Stomach smooth muscle (tissue), 2 donors: ENCODE data around the gene CENPVL1.
"Not testable (repeated sequence)": the region's sequence is repeated elsewhere in the genome, so short reads cannot be mapped to it uniquely, and the experiment has no call there.

Experiments
- H3K27ac ChIP-seq: one replicate; pipeline ENCODE4 v1.7.0; 2013; ENCODE audit warnings: mild to moderate bottlenecking, low read length, inconsistent platforms
- H3K27me3 ChIP-seq, 2 donors: one replicate each; pipeline ENCODE4 v1.7.0; 2013; ENCODE audit warnings: low read length in 2 of 2; ENCODE audit not compliant: insufficient read depth in 2 of 2, control insufficient read depth in 1 of 2
- H3K36me3 ChIP-seq, 2 donors: one replicate each; pipeline ENCODE4 v1.7.0; 2013; ENCODE audit warnings: low read length in 2 of 2; ENCODE audit not compliant: control insufficient read depth in 2 of 2, insufficient read depth in 2 of 2
- H3K4me1 ChIP-seq: one replicate; pipeline ENCODE4 v1.7.0; 2013; ENCODE audit warnings: low read length; ENCODE audit not compliant: control insufficient read depth, insufficient read depth
- H3K4me3 ChIP-seq, 2 donors: one replicate each; pipeline ENCODE4 v1.7.0; 2013; ENCODE audit warnings: low read length in 2 of 2
- H3K9ac ChIP-seq, 2 donors: one replicate each; pipeline ENCODE4 v1.7.0; 2013; ENCODE audit warnings: low read length in 2 of 2, mild to moderate bottlenecking in 1 of 2
- H3K9me3 ChIP-seq, 2 donors: one replicate each; pipeline ENCODE4 v1.7.0; 2013; ENCODE audit warnings: low read length in 2 of 2; ENCODE audit not compliant: control insufficient read depth in 2 of 2
- donor health status: healthy.
- donor health status: Pancreatic carcinoma.

Gene CENPVL1

DNA sequence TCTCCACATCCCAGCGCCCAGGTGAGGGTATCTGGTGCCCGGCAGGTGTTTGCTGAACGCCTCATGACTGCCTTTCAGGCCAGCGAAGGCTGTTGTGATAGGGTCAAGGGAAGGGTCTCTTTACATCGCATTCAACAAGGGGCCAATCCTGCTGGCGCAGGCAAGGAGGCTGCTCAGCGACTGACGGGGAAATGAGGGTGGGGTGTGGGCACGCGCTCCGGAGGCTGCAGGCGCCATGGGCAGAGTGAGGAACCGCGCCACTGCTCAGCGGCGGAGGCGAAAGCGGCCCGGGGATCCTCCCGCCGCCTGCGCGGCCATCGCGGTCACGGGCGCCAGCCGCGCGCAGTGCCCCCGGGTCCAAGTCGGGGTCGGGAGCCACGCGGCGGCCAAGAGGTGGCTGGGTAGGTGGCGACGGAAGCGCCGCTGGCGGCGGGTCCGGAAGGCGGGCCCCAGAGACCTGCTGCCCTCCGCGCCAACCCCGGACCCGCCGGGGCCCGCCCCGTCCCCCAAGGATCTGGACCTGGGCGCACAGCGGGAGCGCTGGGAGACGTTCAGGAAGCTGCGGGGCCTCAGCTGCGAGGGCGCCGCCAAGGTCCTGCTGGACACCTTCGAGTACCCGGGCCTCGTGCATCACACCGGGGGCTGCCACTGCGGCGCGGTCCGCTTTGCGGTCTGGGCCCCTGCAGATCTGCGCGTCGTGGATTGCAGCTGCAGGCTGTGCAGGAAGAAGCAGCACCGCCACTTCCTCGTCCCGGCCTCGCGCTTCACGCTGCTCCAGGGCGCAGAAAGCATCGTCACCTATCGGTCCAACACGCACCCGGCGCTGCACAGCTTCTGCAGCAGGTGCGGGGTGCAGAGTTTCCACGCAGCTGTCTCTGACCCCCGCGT, at the start of gene CENPVL1:
CENPVL1 (plus strand) TSS at position 236 of the 888 bp plus-strand sequence; CDS start at position 236, 0 bp downstream.
- H3K4me1 ChIP-seq, H3K4me3 ChIP-seq, H3K27me3 ChIP-seq, H3K27ac ChIP-seq, H3K36me3 ChIP-seq, H3K9ac ChIP-seq, H3K9me3 ChIP-seq: not testable (repeated sequence)

GRCh38 chrX:51665981-51666380, 44.3 kb upstream of the CENPVL1 start:
- Histone ChIP-seq H3K9ac (no peak overlapping the region), H3K4me3 (no peak overlapping the region), H3K27me3 (peaks cover 0 to 6% of the 10 kb centered on the region in 2 donors), H3K36me3 (no peaks in the 10 kb centered on the region), H3K27ac (no peak overlapping the region), H3K9me3 (no peaks in the 10 kb centered on the region), H3K4me1 (no peaks in the 10 kb centered on the region)

DNA sequence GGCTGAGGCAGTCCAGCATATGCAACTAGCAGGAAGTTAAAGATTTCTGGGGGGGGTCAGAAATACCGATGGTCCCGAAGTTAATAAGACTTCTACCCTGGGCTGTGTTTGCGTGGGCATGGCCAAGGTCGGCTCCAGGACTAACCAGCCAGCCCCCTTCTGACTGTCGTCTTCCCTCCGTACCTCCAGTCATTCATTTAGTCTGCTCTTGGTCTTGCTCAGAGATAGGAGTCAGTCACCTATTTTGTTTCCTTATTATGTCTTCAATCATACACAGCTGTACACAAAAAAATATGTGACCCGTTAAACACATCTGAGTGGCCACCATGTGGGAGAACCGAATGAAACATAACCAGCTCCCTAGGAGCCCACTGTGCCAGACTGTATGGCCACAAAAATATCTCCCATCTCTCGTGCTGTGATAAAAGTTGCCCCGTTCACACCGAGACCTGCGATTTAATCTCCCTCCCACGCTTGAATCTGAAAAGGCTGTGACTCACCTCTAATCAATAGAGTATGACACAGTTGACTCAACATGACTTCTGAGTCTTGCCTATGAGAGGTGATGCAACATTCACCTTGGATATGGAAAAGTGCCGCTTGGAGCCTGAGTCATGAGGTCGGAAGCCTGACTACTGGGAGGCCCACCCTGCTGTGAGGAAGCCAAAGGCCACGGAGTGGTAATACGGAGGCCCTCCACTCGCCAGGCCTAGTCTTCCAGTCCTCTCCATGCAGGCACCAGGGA, 30.5 kb upstream of the CENPVL1 start:
- not testable (repeated sequence) for H3K9ac ChIP-seq, H3K9me3 ChIP-seq, H3K36me3 ChIP-seq, H3K27me3 ChIP-seq, H3K4me1 ChIP-seq, H3K27ac ChIP-seq, H3K4me3 ChIP-seq

- not testable (repeated sequence) for H3K4me3 ChIP-seq, H3K27ac ChIP-seq, H3K4me1 ChIP-seq, H3K9me3 ChIP-seq, H3K9ac ChIP-seq, H3K36me3 ChIP-seq, H3K27me3 ChIP-seq
Measured at GRCh38 chrX:51681808-51682719, 28.2 kb upstream of the CENPVL1 start.

DNA sequence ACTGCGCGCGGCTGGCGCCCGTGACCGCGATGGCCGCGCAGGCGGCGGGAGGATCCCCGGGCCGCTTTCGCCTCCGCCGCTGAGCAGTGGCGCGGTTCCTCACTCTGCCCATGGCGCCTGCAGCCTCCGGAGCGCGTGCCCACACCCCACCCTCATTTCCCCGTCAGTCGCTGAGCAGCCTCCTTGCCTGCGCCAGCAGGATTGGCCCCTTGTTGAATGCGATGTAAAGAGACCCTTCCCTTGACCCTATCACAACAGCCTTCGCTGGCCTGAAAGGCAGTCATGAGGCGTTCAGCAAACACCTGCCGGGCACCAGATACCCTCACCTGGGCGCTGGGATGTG, 27.6 kb upstream of the CENPVL1 start, which contains the start of gene CENPVL2:
CENPVL2 (minus strand) TSS at position 112 of the 343 bp plus-strand sequence; CDS start at position 112, 0 bp downstream.
- not testable (repeated sequence) for H3K4me1 ChIP-seq, H3K27me3 ChIP-seq, H3K27ac ChIP-seq, H3K4me3 ChIP-seq, H3K36me3 ChIP-seq, H3K9me3 ChIP-seq, H3K9ac ChIP-seq

GRCh38 chrX:51694254-51694653, 16.1 kb upstream of the CENPVL1 start:
- Histone ChIP-seq H3K4me3 (no peak overlapping the region), H3K36me3 (no peaks in the 10 kb centered on the region), H3K27me3 (peaks cover 0 to 25% of the 10 kb centered on the region in 2 donors), H3K9ac (no peak overlapping the region), H3K9me3 (no peaks in the 10 kb centered on the region), H3K27ac (no peak overlapping the region), H3K4me1 (no peaks in the 10 kb centered on the region)

DNA sequence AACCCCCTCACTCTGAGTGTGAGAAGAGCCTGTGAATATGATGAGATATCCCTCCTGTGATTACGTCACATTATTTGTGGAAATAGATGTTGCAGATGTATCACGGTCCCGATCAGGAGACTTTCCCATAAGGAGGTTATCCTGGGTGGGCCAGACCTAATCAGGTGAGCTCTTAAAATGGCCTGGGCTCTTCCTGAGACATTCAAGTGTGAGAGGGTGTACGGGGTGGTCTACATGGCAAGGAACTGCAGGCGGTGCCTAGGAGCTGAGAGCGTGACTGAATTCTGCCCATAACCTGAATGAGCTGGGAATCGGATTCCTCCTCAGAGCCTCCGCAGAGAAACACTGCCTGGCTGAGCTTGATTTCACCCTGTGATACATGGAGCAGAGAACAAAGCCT, 12.9 kb upstream of the CENPVL1 start:
- no peak overlapping the region for H3K27ac ChIP-seq
- H3K27me3 ChIP-seq = peaks cover 0 to 26% of the 10 kb centered on the region in 2 donors
- H3K4me1 ChIP-seq = no peaks in the 10 kb centered on the region
- no peak overlapping the region for H3K4me3 ChIP-seq
- H3K36me3 ChIP-seq = no peaks in the 10 kb centered on the region
- H3K9ac ChIP-seq = no peak overlapping the region
- no peaks in the 10 kb centered on the region for H3K9me3 ChIP-seq

DNA sequence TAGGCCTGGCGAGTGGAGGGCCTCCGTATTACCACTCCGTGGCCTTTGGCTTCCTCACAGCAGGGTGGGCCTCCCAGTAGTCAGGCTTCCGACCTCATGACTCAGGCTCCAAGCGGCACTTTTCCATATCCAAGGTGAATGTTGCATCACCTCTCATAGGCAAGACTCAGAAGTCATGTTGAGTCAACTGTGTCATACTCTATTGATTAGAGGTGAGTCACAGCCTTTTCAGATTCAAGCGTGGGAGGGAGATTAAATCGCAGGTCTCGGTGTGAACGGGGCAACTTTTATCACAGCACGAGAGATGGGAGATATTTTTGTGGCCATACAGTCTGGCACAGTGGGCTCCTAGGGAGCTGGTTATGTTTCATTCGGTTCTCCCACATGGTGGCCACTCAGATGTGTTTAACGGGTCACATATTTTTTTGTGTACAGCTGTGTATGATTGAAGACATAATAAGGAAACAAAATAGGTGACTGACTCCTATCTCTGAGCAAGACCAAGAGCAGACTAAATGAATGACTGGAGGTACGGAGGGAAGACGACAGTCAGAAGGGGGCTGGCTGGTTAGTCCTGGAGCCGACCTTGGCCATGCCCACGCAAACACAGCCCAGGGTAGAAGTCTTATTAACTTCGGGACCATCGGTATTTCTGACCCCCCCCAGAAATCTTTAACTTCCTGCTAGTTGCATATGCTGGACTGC, 2.8 kb downstream of the CENPVL1 start:
- H3K27ac ChIP-seq, H3K9ac ChIP-seq, H3K9me3 ChIP-seq, H3K4me3 ChIP-seq, H3K4me1 ChIP-seq, H3K36me3 ChIP-seq, H3K27me3 ChIP-seq: not testable (repeated sequence)

DNA sequence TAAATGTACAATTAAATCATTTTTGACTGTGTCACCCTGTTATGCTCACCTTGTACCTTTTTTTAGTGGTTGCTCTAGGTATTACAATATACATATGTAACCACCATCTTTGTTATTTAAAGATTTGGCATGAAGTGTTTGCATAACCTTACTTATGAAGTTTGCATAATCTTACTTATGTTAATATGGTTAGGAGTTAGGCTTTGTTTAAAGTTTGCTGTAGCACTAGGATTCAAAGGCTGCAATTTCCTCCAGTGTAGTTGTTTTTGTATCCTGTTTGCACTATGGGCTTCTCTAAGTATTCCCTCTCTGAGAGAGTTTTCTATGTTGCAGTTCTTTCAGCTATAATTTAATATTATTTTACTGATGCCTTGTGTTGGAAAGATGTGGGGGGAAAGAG, 17.9 kb downstream of the CENPVL1 start:
- no peak overlapping the region for H3K27ac ChIP-seq
- no peak overlapping the region for H3K4me3 ChIP-seq
- H3K4me1 ChIP-seq = no peaks in the 10 kb centered on the region
- H3K9me3 ChIP-seq = no peaks in the 10 kb centered on the region
- H3K36me3 ChIP-seq = no peaks in the 10 kb centered on the region
- H3K9ac ChIP-seq = no peak overlapping the region
- H3K27me3 ChIP-seq = peaks cover 0 to 15% of the 10 kb centered on the region in 2 donors

GRCh38 chrX:51737091-51737490, 26.8 kb downstream of the CENPVL1 start:
- Histone ChIP-seq H3K4me1 (no peaks in the 10 kb centered on the region), H3K27me3 (peaks cover 3 to 16% of the 10 kb centered on the region in 2 donors), H3K36me3 (no peaks in the 10 kb centered on the region), H3K4me3 (no peak overlapping the region), H3K27ac (no peak overlapping the region), H3K9me3 (no peaks in the 10 kb centered on the region), H3K9ac (no peak overlapping the region)
